NCI-H2029 (cell line): ENCODE measurements around the gene AFF4.
"Not testable (repeated sequence)": the region's sequence is repeated elsewhere in the genome, so short reads cannot be mapped to it uniquely, and the experiment has no call there.

Source experiments
- DNase-seq: peaks from one replicate; lab custom pipeline; 2025; lab: John Stamatoyannopoulos, UW

The AFF4 gene

GRCh38 chr5:132963171-132964104 is at the start of gene AFF4:
Gene AFF4, minus strand, starts transcription at chr5:132963634. Its CDS starts 26,445 bp downstream, at chr5:132937189.
- DNase-seq: peak; percentile 94

GRCh38 chr5:133008455-133008854 is 45.0 kb upstream of the AFF4 start:
- DNase-seq: not testable (repeated sequence)

GRCh38 chr5:133006653-133007052 is 43.2 kb upstream of the AFF4 start:
- DNase-seq: no peak

- DNase-seq: no peak
These were observed 35.8 kb upstream of the AFF4 start for GRCh38 chr5:132999246-132999645.

GRCh38 chr5:132998556-132998955 is 35.1 kb upstream of the AFF4 start:
- DNase-seq: no peak

GRCh38 chr5:132996307-132996706 is 32.9 kb upstream of the AFF4 start:
- DNase-seq: no peak

GRCh38 chr5:132987531-132988408 is 24.3 kb upstream of the AFF4 start:
- no peak for DNase-seq

- not testable (repeated sequence) for DNase-seq
These were observed 19.5 kb upstream of the AFF4 start for GRCh38 chr5:132982971-132983370.

- no peak for DNase-seq
These were observed 17.9 kb upstream of the AFF4 start for GRCh38 chr5:132981288-132981687.

- no peak for DNase-seq
These were observed 16.5 kb upstream of the AFF4 start for GRCh38 chr5:132979976-132980375.

GRCh38 chr5:132979367-132979940 is 16.0 kb upstream of the AFF4 start:
- no peak for DNase-seq

GRCh38 chr5:132976852-132977251 is 13.4 kb upstream of the AFF4 start:
- DNase-seq: no peak

- not testable (repeated sequence) for DNase-seq
These were observed 9.0 kb upstream of the AFF4 start for GRCh38 chr5:132972436-132972828.

GRCh38 chr5:132971483-132972435 is 8.3 kb upstream of the AFF4 start:
- DNase-seq: no peak

- DNase-seq: no peak
These were observed 1.7 kb upstream of the AFF4 start for GRCh38 chr5:132965120-132965519.

- peak; percentile 40 for DNase-seq
These were observed 909 bp downstream of the AFF4 start for GRCh38 chr5:132962429-132963021.

GRCh38 chr5:132961887-132962286 is 1.5 kb downstream of the AFF4 start:
- DNase-seq: no peak

GRCh38 chr5:132961123-132961815 is 2.2 kb downstream of the AFF4 start:
- not testable (repeated sequence) for DNase-seq

- DNase-seq: not testable (repeated sequence)
These were observed 7.2 kb downstream of the AFF4 start for GRCh38 chr5:132956166-132956799.

GRCh38 chr5:132953710-132954109 is 9.7 kb downstream of the AFF4 start:
- no peak for DNase-seq
